ENCODE data around the gene MPI.
A peak's percentile ranks its signal among the peaks of the same experiment; 100 is the strongest.
"Not testable (repeated sequence)": the region's sequence is repeated elsewhere in the genome, so short reads cannot be mapped to it uniquely, and the experiment has no call there.

MPI gene

DNA sequence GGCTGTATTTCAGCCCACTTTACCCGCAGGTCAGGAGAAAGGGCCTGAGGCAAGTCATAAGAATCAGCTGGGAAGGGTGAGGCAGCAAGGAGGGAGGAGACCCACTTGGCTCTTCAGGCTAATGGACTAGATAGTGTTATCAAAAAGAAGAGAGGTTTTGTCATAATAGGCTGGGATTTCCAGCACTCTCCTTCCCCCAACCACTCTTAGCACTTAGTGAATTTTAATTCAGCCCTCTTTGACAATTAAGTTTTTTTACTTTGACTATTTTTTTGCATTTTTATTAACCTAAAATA lies 771 bp downstream of the MPI start:
- Histone ChIP-seq H3K4me3 (ENCODE audit: low read depth, low read length) (peak overlapping the region; percentile 95), H3K27ac (peak overlapping the region; percentile 79; the same call in 1 of the 2 replicates), H3K36me3 (peaks cover 30% of the 10 kb centered on the region), H3K9me3 (ENCODE audit: severe bottlenecking) (no peaks in the 10 kb centered on the region), H3K27me3 (ENCODE audit: insufficient read depth, low read depth, severe bottlenecking) (no peaks in the 10 kb centered on the region)
- DNase-seq, result no peak
- TF ChIP-seq, protein P1, sequence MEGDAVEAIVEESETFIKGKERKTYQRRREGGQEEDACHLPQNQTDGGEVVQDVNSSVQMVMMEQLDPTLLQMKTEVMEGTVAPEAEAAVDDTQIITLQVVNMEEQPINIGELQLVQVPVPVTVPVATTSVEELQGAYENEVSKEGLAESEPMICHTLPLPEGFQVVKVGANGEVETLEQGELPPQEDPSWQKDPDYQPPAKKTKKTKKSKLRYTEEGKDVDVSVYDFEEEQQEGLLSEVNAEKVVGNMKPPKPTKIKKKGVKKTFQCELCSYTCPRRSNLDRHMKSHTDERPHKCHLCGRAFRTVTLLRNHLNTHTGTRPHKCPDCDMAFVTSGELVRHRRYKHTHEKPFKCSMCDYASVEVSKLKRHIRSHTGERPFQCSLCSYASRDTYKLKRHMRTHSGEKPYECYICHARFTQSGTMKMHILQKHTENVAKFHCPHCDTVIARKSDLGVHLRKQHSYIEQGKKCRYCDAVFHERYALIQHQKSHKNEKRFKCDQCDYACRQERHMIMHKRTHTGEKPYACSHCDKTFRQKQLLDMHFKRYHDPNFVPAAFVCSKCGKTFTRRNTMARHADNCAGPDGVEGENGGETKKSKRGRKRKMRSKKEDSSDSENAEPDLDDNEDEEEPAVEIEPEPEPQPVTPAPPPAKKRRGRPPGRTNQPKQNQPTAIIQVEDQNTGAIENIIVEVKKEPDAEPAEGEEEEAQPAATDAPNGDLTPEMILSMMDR (IDR thresholded peaks at IDR 0.05; ENCODE audit: low read depth, low read length), result no peak

DNA sequence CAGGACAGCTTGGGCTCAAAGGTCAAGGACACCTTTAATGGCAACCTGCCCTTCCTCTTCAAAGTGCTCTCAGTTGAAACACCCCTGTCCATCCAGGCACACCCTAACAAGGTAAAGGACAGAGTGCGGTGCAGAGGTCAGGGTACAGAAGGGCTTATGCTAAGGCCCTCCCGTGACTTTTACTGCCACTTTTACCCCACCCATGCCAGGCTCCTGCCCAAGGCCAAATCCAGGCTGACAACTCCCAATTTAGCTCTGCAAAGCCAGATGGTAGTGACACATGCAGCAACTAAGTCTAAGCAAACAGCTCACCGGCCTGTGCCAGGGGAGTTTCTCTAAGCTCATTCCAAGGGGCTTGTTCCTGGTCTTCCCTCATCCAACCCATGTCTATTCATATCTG lies 1.6 kb downstream of the MPI start:
- Histone ChIP-seq H3K36me3 (peaks cover 39% of the 10 kb centered on the region), H3K27me3 (ENCODE audit: insufficient read depth, low read depth, severe bottlenecking) (no peaks in the 10 kb centered on the region), H3K9me3 (ENCODE audit: severe bottlenecking) (no peaks in the 10 kb centered on the region), H3K27ac (no peak overlapping the region), H3K4me3 (ENCODE audit: low read depth, low read length) (no peak overlapping the region)
- TF ChIP-seq, protein P1 (IDR thresholded peaks at IDR 0.05; ENCODE audit: low read depth, low read length), result no peak
- no peak for DNase-seq

DNA sequence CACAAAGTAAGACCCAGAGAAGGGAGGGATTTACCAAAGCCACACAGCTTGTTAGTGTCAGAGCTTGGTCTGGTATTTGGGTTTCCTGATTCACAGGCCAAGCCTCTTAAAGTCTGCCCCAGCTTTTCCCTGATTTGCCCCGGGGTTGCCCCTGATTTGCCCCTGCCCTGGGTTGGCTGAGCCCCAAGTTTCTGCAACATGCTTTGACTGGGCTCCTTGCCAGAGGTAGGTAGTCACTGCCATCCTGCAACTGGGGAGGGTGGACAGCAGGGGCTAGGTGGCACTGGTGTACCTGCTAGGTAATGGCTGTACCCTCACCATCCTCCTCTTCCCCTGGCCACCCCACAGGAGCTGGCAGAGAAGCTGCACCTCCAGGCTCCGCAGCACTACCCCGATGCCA lies 2.5 kb downstream of the MPI start:
- H3K9me3 ChIP-seq (ENCODE audit: severe bottlenecking), result no peaks in the 10 kb centered on the region
- TF ChIP-seq, protein P1 (IDR thresholded peaks at IDR 0.05; ENCODE audit: low read depth, low read length), result no peak
- H3K36me3 ChIP-seq, result peaks cover 47% of the 10 kb centered on the region
- H3K4me3 ChIP-seq (ENCODE audit: low read depth, low read length), result no peak overlapping the region
- H3K27me3 ChIP-seq (ENCODE audit: insufficient read depth, low read depth, severe bottlenecking), result no peaks in the 10 kb centered on the region
- no peak for DNase-seq
- no peak overlapping the region for H3K27ac ChIP-seq

DNA sequence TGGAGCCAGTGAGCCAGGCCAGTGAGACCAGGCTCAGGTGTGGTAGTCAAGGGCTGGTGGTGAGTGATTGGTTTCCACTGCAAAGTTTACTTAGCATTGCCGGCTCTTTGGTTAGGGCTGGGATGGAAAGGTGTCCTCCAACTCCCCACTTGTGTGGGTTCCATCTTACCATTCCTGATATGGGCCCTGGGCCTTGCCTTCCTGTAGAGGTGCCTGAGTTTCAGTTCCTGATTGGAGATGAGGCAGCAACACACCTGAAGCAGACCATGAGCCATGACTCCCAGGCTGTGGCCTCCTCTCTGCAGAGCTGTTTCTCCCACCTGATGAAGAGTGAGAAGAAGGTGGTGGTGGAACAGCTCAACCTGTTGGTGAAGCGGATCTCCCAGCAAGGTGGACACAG lies 3.1 kb downstream of the MPI start:
- H3K27ac ChIP-seq, result no peak overlapping the region
- TF ChIP-seq, protein P1 (IDR thresholded peaks at IDR 0.05; ENCODE audit: low read depth, low read length), result no peak
- DNase-seq, result no peak
- no peaks in the 10 kb centered on the region for H3K9me3 ChIP-seq (ENCODE audit: severe bottlenecking)
- H3K36me3 ChIP-seq, result peaks cover 53% of the 10 kb centered on the region
- H3K4me3 ChIP-seq (ENCODE audit: low read depth, low read length), result no peak overlapping the region
- H3K27me3 ChIP-seq (ENCODE audit: insufficient read depth, low read depth, severe bottlenecking), result no peaks in the 10 kb centered on the region

DNA sequence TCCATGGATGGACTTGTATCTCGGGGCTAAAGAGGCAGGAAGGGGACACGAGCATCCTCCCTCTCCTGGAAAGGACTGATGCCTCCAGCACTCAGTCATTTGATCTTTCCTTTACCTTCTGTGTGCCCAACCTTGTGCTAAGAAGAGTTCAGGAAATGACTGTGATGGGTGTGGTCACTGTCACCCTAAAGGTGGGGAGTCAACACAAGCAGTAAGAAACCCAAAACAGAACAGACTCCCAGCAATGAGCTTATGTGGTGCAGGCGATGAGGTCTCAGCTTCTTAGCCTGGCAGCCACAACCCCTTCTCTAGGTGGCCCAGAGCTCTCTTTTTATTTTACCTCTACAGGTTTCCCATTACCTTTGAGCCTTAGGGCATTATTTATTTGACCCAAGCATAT lies 3.8 kb downstream of the MPI start:
- DNase-seq, result no peak
- Histone ChIP-seq H3K27ac (no peak overlapping the region), H3K36me3 (peaks cover 57% of the 10 kb centered on the region), H3K9me3 (ENCODE audit: severe bottlenecking) (no peaks in the 10 kb centered on the region), H3K27me3 (ENCODE audit: insufficient read depth, low read depth, severe bottlenecking) (no peaks in the 10 kb centered on the region), H3K4me3 (ENCODE audit: low read depth, low read length) (no peak overlapping the region)
- TF ChIP-seq, protein P1 (IDR thresholded peaks at IDR 0.05; ENCODE audit: low read depth, low read length), result no peak

DNA sequence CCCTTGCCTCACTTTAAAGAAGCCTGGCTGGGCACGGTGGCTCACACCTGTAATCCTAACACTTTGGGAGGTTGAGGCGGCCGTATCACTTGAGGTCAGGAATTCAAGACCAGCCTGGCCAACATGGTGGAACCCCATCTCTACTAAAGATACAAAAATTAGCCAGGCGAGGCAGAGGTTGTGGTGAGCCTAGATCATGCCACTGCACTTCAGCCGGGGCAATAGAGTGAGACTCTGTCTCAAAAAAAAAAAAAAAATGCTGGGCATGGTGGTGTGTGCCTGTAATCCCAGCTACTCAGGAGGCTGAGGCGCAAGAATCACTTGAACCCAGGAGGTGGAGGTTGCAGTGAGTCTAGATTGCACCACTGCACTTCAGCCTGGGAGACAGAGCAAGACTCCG lies 4.5 kb downstream of the MPI start:
- not testable (repeated sequence) for H3K27me3 ChIP-seq (ENCODE audit: insufficient read depth, low read depth, severe bottlenecking); H3K9me3 ChIP-seq (ENCODE audit: severe bottlenecking); DNase-seq; H3K27ac ChIP-seq; H3K4me3 ChIP-seq (ENCODE audit: low read depth, low read length)
- peaks cover 65% of the 10 kb centered on the region for H3K36me3 ChIP-seq
